HEK293 (cell line): ENCODE data around the gene MCHR1.
A peak's percentile ranks its signal among the peaks of the same experiment; 100 is the strongest.

Source experiments
- CTCF ChIA-PET: fragments of 350-600 bp; formaldehyde crosslinking; extraction: SDS; loops from one replicate; lab custom pipeline; 2021; ENCODE audit warnings: antibody characterized with exemption; lab: Yijun Ruan, JAX
- POLR2A ChIA-PET: fragments of 300-600 bp; formaldehyde crosslinking; extraction: SDS; loops from one replicate; lab custom pipeline; 2020; ENCODE audit warnings: antibody characterized with exemption, inconsistent platforms; lab: Yijun Ruan, JAX
- H3K27ac ChIP-seq: fragments of 200-500 bp; sonication (Bioruptor generic); 2 replicates; pipeline ENCODE4 v1.5.1; 2014; ENCODE audit warnings: low read depth, low read length, control low read depth, inconsistent platforms; ENCODE audit errors: extremely low read depth
- H3K36me3 ChIP-seq, 2 experiments: fragments of 200-500 bp in 1 of 2; sonication (Bioruptor generic) in 1 of 2; 1 replicate in 1 of 2; 2 replicates in 1 of 2; pipeline ENCODE4 v1.5.1; 2014 to 2017; ENCODE audit warnings: inconsistent platforms in 2 of 2, low read length in 2 of 2; ENCODE audit not compliant: control insufficient read depth in 2 of 2, insufficient read depth in 1 of 2
- H3K4me1 ChIP-seq: fragments of 200-500 bp; sonication (Bioruptor generic); 2 replicates; pipeline ENCODE4 v1.5.1; 2014; ENCODE audit warnings: mild to moderate bottlenecking, low read length, inconsistent platforms; ENCODE audit not compliant: control insufficient read depth, insufficient read depth
- H3K4me3 ChIP-seq: 2 replicates; pipeline ENCODE4 v1.5.1; 2011; ENCODE audit warnings: low read depth, mild to moderate bottlenecking, control low read depth, low read length, moderate library complexity
- H3K9me3 ChIP-seq: fragments of 200-500 bp; sonication (Bioruptor generic); 2 replicates; pipeline ENCODE4 v1.5.1; 2014; ENCODE audit warnings: low read depth, low read length, inconsistent platforms; ENCODE audit not compliant: control insufficient read depth, insufficient read depth
- AEBP2 ChIP-seq: fragments of 450-650 bp; formaldehyde crosslinking; IDR thresholded peaks from 2 replicates; pipeline ENCODE4 v1.5.1; 2016; ENCODE audit warnings: missing biosample characterization, missing genetic modification characterization, borderline replicate concordance
- KLF17 ChIP-seq: fragments of 450-650 bp; formaldehyde crosslinking; IDR thresholded peaks from 2 replicates; pipeline ENCODE4 v1.5.1; 2016; ENCODE audit warnings: missing biosample characterization, missing genetic modification characterization
- KLF8 ChIP-seq: fragments of 450-650 bp; formaldehyde crosslinking; IDR thresholded peaks from 2 replicates; pipeline ENCODE4 v1.5.1; 2016; ENCODE audit warnings: missing biosample characterization, missing genetic modification characterization
- MZF1 ChIP-seq: fragments of 450-650 bp; formaldehyde crosslinking; IDR thresholded peaks from 2 replicates; pipeline ENCODE4 v1.5.1; 2017; ENCODE audit warnings: missing biosample characterization, missing genetic modification characterization, borderline replicate concordance
- OVOL3 ChIP-seq: fragments of 450-650 bp; formaldehyde crosslinking; IDR thresholded peaks from 2 replicates; pipeline ENCODE4 v1.5.1; 2016; ENCODE audit warnings: missing biosample characterization, missing genetic modification characterization
- PBX3 ChIP-seq: sonication (generic); formaldehyde crosslinking; IDR thresholded peaks from 2 replicates; pipeline ENCODE4 v1.8.1; 2022; ENCODE audit warnings: mild to moderate bottlenecking, moderate library complexity, missing genetic modification reagents
- ZBTB20 ChIP-seq: fragments of 450-650 bp; formaldehyde crosslinking; IDR thresholded peaks from 2 replicates; pipeline ENCODE4 v1.5.1; 2016; ENCODE audit warnings: missing biosample characterization, missing genetic modification characterization
- ZBTB21 ChIP-seq: fragments of 450-650 bp; formaldehyde crosslinking; IDR thresholded peaks from 2 replicates; pipeline ENCODE4 v1.5.1; 2017; ENCODE audit warnings: missing biosample characterization, missing genetic modification characterization
- ZBTB8A ChIP-seq: fragments of 450-650 bp; formaldehyde crosslinking; IDR thresholded peaks from 2 replicates; pipeline ENCODE4 v1.5.1; 2016; ENCODE audit warnings: missing biosample characterization, missing genetic modification characterization
- ZEB2 ChIP-seq: fragments of 450-650 bp; formaldehyde crosslinking; IDR thresholded peaks from 2 replicates; pipeline ENCODE4 v1.5.1; 2016; ENCODE audit warnings: missing biosample characterization, missing genetic modification characterization
- ZIC2 ChIP-seq: fragments of 450-650 bp; formaldehyde crosslinking; IDR thresholded peaks from 2 replicates; pipeline ENCODE4 v1.5.1; 2016; ENCODE audit warnings: missing biosample characterization, missing genetic modification characterization
- ZNF10 ChIP-seq: fragments of 450-650 bp; formaldehyde crosslinking; IDR thresholded peaks from 2 replicates; pipeline ENCODE4 v1.5.1; 2017; ENCODE audit warnings: missing biosample characterization, missing genetic modification characterization
- ZNF184 ChIP-seq: fragments of 450-650 bp; IDR thresholded peaks from 2 replicates; pipeline ENCODE4 v1.5.1; 2018; ENCODE audit warnings: missing biosample characterization, mild to moderate bottlenecking, missing genetic modification characterization
- ZNF2 ChIP-seq: fragments of 450-650 bp; formaldehyde crosslinking; IDR thresholded peaks from 2 replicates; pipeline ENCODE4 v1.5.1; 2016; ENCODE audit warnings: missing biosample characterization, missing genetic modification characterization
- ZNF223 ChIP-seq: fragments of 450-650 bp; formaldehyde crosslinking; IDR thresholded peaks from 2 replicates; pipeline ENCODE4 v1.5.1; 2016; ENCODE audit warnings: missing biosample characterization, missing genetic modification characterization
- ZNF366 ChIP-seq: fragments of 450-650 bp; formaldehyde crosslinking; conservative IDR thresholded peaks from 2 replicates; pipeline ENCODE4 v1.5.1; 2016; ENCODE audit warnings: missing biosample characterization, missing genetic modification characterization
- ZNF561 ChIP-seq: fragments of 450-650 bp; IDR thresholded peaks from 2 replicates; pipeline ENCODE4 v1.5.1; 2018; ENCODE audit warnings: missing biosample characterization, missing genetic modification characterization, borderline replicate concordance
- ZNF600 ChIP-seq: fragments of 450-650 bp; formaldehyde crosslinking; IDR thresholded peaks from 2 replicates; pipeline ENCODE4 v1.5.1; 2016; ENCODE audit warnings: missing biosample characterization, missing genetic modification characterization
- ZNF623 ChIP-seq: fragments of 450-650 bp; formaldehyde crosslinking; IDR thresholded peaks from 2 replicates; pipeline ENCODE4 v1.5.1; 2016; ENCODE audit warnings: missing biosample characterization, missing genetic modification characterization
- ZNF629 ChIP-seq: fragments of 450-650 bp; formaldehyde crosslinking; IDR thresholded peaks from 2 replicates; pipeline ENCODE4 v1.5.1; 2017; ENCODE audit warnings: missing biosample characterization, missing genetic modification characterization
- ZNF692 ChIP-seq: fragments of 450-650 bp; formaldehyde crosslinking; IDR thresholded peaks from 2 replicates; pipeline ENCODE4 v1.5.1; 2016; ENCODE audit warnings: missing biosample characterization, missing genetic modification characterization
- ZSCAN30 ChIP-seq: fragments of 450-650 bp; IDR thresholded peaks from 2 replicates; pipeline ENCODE4 v1.5.1; 2018; ENCODE audit warnings: missing biosample characterization, mild to moderate bottlenecking, missing genetic modification characterization, moderate library complexity
- TF ChIP-seq, protein P1 (sequence below): fragments of 450-650 bp; formaldehyde crosslinking; optimal IDR thresholded peaks from 2 replicates; pipeline ENCODE3; 2016; ENCODE audit warnings: missing biosample characterization, mild to moderate bottlenecking, missing genetic modification characterization
- TF ChIP-seq, protein P2 (sequence below): fragments of 450-650 bp; formaldehyde crosslinking; IDR thresholded peaks from 2 replicates; pipeline ENCODE4 v1.5.1; 2016; ENCODE audit warnings: missing biosample characterization, missing genetic modification characterization

The MCHR1 gene

DNA sequence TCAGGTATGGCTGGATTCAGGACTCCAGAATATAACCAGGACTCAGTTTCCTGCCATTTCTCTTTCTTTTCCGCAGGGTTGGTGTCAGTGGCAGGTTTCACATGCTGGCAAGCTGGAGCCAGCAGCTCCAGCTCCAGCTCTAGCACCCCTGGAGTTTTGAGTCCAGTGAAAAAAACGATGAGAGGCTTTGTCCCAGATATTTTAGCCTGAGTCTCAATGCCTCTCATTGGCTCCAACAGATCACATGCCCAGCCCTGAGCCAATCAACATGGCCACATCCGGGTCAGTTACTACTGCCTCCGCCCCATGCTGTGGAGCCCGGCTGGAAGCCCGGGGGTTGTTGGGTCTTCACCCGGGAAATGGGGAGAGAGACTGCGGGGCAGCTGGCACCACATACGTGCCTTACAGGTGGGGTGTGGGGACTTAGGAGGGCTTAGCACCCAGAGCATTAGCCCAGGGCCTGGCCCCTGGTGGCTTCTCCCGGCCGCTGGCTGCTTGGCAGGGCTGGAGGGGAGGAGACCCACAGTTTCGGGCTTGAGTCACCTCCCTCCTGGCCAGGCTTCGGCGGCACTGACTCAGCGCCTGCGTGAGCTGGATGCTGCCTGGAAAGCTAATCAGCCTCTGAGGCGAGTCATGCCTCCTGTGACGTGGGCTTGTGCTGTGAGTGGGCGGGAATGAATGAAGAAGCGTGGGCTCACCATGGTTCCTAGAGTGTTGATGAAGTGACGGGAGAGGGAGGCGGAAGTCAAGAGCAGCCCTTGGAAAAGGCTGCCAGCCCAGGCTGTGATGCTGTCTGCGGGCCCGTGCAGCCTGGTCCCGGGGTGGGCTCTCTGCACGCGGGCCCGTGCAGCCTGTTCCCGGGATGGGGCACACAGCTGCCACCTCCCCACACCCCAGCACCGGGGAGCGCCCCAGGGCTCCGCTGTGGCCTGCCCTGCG lies 27.5 kb upstream of the MCHR1 start:
- ChIA-PET POLR2A (interaction anchor here (0.6 to 4.8 kb wide), 36 partner anchors 10 to 305 kb away, joined by 3 to 31 read pairs (median 4); partner anchors contain the start of genes ADSL, MCHR1, MRTFA and RBX1), CTCF (interaction anchor here (0.6 to 13.4 kb wide), 15 partner anchors 10 to 1116 kb away, joined by 3 to 278 read pairs (median 3); no protein-coding TSS in a partner anchor)
- Histone ChIP-seq H3K36me3 (no peaks in the 10 kb centered on the region), H3K4me1 (peaks cover 3% of the 10 kb centered on the region; the same call in 1 of the 2 replicates), H3K4me3 (peak overlapping the region; percentile 71), H3K27ac (peak overlapping the region; percentile 88), H3K9me3 (no peaks in the 10 kb centered on the region)
- TF ChIP-seq ZBTB8A (peak; percentile 89), AEBP2 (tag by site-specific recombination) (no peak), ZNF366 (tag by site-specific recombination) (peak; percentile 49), ZNF561 (tag by site-specific recombination) (no peak; the same call in 1 of the 2 replicates), ZNF10 (tag by site-specific recombination) (no peak), ZBTB20 (tag by site-specific recombination) (peak; percentile 79), ZBTB21 (peak; percentile 94), ZNF692 (tag by site-specific recombination) (peak; percentile 82), KLF17 (tag by site-specific recombination) (peak; percentile 85; the same call in 1 of the 2 replicates), ZSCAN30 (tag by site-specific recombination) (peak; percentile 85), ZNF629 (tag by site-specific recombination) (peak; percentile 98), ZNF2 (tag by site-specific recombination) (peak; percentile 77), ZNF623 (tag by site-specific recombination) (no peak), MZF1 (tag by site-specific recombination) (no peak), ZNF184 (tag by site-specific recombination) (no peak), ZNF600 (peak; percentile 55; the same call in 1 of the 2 replicates), ZEB2 (tag by site-specific recombination) (peak; percentile 91), KLF8 (tag by site-specific recombination) (peak; percentile 75), ZIC2 (tag by site-specific recombination) (peak; percentile 98), ZNF223 (no peak), OVOL3 (tag by site-specific recombination) (peak; percentile 45; the same call in 1 of the 2 replicates), PBX3 (CRISPR knock-in tag) (peak; percentile 17; the same call in 1 of the 2 replicates)
- TF ChIP-seq, protein P1, sequence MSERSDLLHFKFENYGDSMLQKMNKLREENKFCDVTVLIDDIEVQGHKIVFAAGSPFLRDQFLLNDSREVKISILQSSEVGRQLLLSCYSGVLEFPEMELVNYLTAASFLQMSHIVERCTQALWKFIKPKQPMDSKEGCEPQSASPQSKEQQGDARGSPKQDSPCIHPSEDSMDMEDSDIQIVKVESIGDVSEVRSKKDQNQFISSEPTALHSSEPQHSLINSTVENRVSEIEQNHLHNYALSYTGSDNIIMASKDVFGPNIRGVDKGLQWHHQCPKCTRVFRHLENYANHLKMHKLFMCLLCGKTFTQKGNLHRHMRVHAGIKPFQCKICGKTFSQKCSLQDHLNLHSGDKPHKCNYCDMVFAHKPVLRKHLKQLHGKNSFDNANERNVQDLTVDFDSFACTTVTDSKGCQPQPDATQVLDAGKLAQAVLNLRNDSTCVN (tag by site-specific recombination): peak; percentile 17
- TF ChIP-seq, protein P2, sequence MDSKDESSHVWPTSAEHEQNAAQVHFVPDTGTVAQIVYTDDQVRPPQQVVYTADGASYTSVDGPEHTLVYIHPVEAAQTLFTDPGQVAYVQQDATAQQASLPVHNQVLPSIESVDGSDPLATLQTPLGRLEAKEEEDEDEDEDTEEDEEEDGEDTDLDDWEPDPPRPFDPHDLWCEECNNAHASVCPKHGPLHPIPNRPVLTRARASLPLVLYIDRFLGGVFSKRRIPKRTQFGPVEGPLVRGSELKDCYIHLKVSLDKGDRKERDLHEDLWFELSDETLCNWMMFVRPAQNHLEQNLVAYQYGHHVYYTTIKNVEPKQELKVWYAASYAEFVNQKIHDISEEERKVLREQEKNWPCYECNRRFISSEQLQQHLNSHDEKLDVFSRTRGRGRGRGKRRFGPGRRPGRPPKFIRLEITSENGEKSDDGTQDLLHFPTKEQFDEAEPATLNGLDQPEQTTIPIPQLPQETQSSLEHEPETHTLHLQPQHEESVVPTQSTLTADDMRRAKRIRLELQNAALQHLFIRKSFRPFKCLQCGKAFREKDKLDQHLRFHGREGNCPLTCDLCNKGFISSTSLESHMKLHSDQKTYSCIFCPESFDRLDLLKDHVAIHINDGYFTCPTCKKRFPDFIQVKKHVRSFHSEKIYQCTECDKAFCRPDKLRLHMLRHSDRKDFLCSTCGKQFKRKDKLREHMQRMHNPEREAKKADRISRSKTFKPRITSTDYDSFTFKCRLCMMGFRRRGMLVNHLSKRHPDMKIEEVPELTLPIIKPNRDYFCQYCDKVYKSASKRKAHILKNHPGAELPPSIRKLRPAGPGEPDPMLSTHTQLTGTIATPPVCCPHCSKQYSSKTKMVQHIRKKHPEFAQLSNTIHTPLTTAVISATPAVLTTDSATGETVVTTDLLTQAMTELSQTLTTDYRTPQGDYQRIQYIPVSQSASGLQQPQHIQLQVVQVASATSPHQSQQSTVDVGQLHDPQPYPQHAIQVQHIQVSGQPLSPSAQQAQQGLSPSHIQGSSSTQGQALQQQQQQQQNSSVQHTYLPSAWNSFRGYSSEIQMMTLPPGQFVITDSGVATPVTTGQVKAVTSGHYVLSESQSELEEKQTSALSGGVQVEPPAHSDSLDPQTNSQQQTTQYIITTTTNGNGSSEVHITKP: peak; percentile 88
